A172 (cell line): ENCODE measurements around the gene LRRK2. TPM values are rescaled to one million over a fixed set of nuclear protein-coding genes. Genes with fewer than 3 reads are reported as not detected.
"Not testable (repeated sequence)": the region's sequence is repeated elsewhere in the genome, so short reads cannot be mapped to it uniquely, and the experiment has no call there.

Experiments used
- DNase-seq: peaks from one replicate; pipeline ENCODE4 v3.0.0-alpha.2; 2015; ENCODE audit warnings: low spot score
- total RNA-seq: library from RNA; depleted of rRNA; stranded (reverse); fragments of >200 nt; shearing (Covaris generic); gene quantifications from 2 replicates; pipeline ENCODE4 v1.2.3, GENCODE V29; 2014; rRNA removed

Gene LRRK2
- total RNA-seq = 3.6 and 4.2 TPM in 2 replicates

DNA sequence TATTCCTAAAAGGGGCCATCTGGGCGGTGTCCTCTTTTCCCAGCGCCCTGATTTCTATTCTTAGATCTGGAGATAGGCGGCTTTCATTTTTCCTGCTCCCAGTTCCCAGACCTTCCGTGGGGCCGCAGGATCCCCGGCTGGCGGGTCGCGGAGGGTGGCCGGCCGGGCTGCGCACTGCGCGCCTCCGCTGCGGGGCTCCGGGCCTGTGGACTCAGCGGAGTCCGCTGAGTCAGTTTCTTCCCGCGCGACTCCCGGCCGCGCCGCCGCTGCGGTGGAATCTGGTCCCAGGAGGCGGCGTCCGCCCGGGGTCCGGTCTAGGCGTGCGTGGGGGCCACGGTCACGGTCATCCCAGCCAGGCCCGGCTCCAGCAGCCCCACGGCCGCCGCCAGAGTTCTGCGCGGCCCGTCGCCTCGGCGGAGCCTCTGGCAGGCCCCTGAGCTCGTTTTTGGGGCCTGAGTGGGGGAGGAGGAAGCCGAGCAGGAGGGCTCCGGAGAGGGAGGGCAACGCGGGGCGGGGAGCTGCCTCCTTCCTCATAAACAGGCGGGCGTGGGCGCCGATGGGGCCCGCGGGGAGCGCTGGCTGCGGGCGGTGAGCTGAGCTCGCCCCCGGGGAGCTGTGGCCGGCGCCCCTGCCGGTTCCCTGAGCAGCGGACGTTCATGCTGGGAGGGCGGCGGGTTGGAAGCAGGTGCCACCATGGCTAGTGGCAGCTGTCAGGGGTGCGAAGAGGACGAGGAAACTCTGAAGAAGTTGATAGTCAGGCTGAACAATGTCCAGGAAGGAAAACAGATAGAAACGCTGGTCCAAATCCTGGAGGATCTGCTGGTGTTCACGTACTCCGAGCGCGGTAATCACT is at the start of gene LRRK2:
Gene LRRK2 (plus strand): TSS at position 559 of the 853 bp plus-strand sequence. CDS start 135 bp downstream, at position 694.
- DNase-seq = peak; percentile 45

DNA sequence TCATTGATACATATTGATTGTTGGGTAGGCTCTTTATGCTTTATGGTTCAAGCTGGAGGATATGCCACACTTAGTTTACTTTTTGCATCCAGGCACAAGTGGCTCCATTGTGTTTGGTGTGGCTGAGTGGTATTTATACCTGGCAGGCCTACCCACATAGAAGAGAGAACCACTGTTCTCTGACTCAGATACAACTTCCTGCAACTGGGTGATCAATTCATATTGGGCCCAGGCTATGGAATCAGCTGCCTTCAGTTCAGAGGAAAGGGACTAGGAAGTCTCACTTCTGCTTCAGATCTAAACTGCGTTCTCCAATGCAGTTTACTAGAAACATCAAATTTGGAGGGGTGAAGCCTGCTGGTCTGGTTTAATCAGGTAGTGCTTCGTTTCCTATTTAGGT is 49.8 kb upstream of the LRRK2 start:
- no peak for DNase-seq

DNA sequence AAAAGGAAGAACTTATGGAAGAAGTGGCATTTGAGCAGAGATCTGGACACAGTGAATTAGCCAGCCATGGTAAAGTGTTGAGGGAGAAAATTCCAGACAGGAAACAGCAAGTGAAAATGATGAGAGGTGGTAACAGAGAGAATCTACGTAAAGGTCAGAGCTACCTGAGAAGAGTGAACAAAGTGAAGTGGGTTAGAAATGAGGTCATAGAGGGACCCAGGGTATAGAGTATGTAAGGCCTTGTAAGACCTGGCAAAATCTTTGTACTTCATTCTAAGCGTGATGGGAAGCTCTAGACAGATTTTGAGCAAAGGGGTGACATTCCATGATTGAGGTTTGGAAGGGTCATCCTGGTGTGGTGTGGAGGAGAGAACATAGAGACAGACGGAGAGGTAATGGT is 49.3 kb upstream of the LRRK2 start:
- DNase-seq = no peak

DNA sequence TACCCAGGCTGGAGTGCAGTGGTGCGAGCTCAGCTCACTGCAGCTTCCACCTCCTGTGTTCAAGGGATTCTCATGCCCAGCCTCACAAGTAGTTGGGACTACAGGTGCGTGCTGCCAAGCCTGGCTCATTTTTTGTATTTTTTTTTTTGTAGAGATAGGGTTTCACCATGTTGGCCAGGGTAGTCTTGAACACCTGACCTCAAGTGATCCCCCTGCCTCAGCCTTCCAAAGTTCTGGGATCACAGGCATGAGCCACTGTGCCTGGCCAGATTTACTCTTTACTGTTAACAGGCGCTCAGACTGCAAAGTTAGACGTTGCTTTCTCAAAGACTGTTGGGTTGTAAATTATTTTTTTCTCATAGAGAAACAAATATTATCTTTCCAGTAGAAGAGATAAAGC is 46.1 kb upstream of the LRRK2 start:
- no peak for DNase-seq

DNA sequence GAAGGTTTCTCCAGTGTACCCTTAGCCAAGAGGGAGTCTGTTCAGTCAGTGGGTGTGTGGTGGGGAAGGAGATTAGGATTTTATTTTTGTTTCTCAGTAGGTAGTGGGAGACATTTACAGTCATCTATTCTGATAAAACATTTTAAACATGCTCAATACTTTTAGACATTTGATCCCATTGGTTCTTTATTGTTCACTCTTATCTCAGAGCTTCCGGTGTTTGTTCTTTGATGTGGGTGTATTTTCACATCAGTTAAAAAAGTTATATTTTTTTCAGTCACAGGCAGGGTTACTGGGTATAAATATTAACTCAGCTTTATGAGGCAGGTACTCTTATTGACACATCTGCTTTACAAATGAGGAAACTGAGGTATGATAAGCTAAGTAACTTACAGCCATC is 43.3 kb upstream of the LRRK2 start:
- DNase-seq = no peak

DNA sequence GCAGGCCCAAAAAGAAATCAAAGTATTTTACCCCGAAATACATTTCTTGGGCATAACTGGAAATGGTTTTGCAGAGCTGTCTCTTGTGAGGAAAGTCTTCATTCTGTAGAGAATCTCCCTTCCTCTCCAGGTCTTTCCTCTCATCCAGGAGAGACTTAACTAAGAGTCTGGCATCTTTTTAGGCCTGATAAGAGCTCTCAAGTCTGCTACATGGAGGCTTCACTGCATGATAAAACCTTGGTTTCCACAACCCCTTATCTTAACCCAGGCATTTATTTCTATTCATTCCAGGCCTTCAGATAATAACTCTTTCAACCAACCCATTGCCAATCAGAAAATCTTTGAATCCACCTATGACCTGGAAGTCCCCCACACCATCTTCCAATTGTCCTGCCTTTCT is 41.1 kb upstream of the LRRK2 start:
- no peak for DNase-seq

DNA sequence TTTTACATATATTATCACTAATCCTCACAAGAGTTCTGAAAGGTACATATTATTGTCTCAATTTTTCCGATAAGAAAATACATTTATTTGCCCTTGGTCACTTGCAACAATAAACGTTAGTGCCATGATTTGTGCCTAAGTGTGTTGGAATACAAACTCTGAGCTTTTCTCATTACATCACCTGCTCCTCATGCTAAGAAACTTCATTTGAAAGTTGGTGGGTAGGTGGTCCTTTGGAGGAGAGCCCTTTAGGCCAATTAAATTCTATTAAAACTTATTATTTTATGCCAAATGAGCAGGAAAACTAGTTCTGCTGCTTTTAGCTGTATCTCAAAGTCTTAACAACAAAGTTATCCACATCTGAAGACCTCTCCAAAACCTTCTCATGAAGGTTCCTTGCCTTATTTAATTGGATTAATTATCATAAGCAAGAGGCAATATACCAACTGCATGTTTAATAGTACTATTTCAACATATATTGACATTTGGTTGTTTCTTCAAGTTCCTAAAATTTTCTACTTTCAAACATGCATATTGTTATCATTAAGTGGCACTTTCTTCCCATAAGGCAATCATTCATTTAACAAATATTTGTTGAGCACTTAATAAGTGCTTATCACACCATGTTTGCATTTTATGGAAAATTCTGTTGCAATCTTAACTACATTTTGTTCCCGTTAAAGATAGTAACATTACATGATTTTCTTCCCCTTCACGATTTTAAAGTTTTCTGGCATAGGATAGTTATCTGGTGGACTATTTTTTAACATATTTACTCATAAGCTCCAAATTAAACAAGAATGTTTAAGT is 40.1 kb upstream of the LRRK2 start:
- DNase-seq = no peak

DNA sequence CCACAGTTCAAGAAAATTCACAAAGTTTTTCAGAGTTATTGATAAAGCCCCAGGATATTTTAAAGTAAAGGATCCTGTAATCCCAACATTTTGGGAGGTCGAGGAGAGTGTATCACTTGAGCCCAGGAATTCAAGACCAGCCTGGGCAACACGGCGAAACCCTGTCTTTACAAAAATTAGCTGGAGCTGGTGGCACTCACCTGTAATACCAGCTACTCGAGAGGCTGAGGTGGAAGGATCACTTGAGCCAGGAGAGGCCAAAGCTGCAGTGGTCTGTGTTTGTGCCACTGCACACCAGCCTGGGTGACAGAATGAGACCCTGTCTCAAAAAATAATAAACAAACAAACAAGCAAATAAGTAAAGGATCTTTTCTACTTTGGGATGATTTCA is 39.5 kb upstream of the LRRK2 start:
- no peak for DNase-seq

DNA sequence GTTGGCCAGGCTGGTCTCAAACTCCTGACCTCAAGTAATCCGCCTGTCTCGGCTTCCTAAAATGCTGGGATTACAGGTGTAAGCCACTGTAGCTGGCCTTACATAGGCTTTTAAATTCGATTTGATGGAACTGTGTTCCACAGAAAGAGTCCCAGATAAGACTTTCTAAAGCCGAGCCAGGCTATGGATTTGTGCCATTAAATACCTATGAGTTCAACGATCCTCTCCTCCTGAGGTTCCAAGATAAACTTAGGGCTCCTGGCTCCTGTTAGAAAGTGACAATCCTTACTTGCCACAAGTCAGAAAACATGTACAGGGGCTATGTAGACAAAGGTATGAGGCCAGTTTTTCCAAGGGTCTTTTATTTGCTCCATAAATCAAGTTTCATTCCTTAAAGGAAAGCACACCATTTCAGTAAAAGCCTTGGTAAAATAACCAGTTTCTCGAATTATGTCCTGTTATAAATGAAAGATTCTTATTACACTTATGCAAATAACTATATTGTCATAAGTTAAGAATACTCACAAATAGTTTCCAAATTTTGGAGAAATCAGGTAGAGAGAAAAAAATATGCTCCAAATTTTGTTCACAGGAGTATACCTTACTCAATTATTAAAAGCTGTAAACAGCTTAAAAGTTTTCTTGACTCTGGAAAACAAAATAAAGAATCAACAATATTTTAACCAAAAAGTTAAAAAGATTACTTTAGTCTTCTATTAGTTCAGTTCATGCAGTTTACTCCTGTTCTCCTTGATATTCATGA is 36.1 kb upstream of the LRRK2 start:
- no peak for DNase-seq

DNA sequence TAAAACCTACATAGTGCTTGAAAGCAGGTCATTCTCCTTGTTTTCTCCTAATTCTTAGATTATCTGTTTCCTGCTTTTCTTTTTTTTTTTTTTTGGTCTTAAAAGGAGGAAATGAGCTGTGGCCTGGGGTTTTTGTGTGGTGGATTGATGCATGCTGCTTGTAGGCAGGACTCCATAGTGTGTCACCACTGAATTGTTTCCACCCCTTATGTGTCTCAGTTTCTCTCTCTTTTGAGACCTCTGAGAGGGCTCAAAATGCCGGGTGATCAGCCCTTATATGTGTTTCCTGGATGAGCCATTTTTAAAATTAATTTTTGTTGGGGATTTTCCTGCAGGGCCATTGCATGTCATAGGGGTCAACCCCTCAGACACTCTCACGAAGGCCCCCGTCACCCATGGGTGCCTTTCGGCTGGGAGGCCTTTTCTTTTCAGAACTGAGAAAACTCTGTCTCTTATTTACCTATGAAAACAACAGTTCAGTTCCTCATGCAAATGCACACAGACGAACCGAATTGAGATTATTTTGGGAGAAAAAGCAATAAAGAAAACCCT is 32.0 kb upstream of the LRRK2 start:
- no peak for DNase-seq

DNA sequence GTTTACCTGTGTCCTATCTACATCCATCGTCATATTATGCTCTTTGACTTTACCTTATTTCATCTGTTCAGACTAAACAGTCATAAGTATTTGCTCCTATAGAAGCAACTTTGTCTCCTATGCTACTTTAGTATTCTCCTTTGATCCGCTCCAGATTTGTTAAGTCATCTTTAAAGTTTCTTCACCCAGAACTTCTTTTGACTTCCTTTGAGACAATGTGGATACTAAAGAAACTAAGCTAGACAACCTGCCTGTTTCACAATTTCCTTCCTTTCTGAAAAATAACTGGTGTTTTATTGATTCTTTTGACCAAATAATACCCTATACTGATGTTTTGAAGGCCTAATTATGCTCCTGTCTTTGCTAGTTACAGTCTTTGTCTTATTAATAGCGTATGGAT is 30.0 kb upstream of the LRRK2 start:
- DNase-seq = no peak

DNA sequence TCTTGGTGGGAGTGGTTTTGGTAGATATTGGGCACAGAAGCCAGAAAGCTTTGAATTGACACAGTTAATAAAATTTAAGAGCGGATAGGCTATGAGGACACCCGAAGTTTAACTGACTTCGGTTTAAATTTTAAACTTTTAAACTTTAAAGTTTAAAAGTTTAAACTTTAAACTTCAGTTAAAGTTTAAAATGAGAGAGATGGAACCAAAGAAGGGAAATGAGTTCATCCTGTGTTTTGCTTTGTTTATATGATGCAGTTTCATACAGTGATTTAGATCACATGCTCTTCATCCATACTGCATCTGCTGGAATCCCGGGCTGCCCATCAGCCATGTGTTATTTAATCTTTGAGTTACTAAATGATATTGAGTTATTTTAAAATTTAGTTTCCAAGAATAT is 27.2 kb upstream of the LRRK2 start:
- DNase-seq = no peak

DNA sequence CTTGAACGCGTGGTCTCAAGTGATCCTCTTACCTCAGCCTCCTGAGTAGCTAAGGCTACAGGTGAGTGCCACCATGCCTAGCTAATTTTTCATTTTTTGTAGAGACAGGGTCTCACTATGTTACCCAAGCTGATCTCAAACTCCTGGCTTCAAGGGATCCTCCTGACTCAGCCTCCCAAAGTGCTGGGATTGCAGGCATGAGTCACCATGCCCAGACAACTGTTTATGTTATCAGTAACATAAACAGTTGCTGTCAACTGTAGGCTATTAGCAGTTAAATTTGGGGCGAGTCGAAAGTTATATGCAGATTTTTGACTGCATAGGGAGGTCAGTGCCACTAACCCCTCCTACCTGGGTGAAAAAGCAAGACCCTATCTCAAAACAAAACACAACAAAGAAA is 26.2 kb upstream of the LRRK2 start:
- peak; percentile 13 for DNase-seq

DNA sequence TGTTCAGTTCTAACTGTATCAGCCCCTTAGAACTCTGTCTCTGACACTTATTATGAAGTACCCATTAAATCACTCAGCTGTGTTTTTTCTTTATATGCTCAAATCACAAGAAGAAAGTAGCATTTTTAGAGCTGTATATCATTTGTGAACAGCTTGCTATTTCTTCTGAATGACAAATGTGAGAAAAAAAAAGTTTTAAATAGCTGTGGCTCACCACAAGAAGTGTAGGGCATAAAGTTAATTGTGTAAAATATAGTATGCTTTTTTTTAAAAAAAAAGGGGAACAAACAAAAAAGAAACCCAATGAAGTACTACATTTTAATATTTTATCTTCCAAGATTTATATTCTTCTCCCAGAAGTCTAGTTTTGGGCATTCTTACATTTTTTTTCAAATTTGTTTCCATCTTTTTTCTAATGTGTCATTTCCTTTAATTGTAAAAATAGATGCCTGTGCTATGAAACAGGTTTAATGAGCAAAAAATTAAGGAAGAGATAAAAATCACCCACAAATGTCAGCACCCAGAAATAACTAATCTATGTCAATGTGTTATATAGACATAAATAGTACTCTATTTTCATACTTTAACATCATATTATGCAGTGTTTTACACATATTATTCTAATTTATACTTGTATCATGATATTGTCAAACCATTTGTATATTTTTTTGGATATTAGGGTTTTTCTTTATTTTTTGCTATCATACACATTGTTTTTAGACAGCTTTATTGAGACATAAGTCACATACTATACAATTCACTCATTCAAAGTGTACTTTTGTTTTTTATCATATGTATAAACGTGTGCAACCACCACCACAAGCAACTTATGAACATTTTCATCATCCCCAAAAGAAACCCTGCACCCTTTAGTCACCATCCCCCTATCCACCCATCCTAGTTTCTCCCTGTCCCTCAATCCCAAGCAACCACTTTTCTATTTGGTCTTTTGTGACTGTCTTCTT is 22.4 kb upstream of the LRRK2 start:
- no peak for DNase-seq

DNA sequence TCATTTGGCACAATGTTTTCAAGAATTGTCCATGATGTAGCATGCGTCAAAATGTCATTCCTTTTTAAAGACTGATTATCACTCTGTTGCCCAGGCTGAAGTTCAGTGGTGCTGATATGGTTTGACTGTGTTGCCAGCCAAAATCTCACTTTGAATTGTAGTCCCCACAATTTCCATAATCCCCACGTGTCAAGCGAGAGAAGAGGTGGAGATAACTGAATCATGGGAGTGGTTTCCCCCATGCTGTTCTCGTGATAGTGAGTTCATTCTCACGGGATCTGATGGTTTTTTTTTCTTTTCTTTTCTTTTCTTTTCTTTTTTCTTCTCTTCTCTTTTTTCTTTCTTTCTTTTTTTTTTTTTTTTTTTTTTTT is 21.8 kb upstream of the LRRK2 start:
- DNase-seq = no peak

DNA sequence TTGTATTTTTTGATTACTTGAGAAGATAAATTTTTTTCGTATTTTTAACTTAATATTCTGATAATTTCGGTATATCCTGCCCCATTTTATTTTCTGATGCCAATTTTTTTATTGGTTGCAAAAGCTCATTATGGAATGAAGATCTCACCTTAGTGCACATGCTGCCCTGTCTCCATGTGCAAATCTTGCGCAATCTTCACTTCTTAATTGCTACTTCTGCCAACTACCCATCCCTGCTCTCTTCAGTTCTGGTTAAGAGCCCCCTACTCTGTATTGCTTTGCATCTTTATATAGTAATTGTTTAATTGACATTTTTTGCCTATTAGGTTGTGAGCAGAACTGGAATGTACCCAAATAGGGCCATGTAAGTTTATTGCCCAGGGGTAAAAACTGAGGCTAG is 20.5 kb upstream of the LRRK2 start:
- DNase-seq = no peak

DNA sequence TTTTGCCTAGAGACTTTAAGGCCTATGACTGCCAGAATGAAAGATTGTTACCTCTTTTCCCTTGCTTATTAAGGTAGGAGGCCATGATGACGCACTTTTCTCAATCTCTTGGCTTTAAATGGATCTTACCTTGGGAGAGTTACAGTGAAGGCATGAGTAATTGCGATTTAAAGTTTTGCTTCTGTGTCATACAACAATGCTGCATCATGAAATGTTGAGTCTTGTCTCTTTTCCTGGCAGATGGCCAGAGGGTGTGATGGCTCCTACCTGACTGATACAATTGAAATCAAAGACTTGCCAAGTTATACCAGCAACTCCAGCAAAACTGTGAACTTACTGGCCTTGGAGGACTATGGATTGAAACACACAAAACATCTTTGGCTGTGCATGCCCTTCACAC is 17.2 kb upstream of the LRRK2 start:
- DNase-seq = no peak

DNA sequence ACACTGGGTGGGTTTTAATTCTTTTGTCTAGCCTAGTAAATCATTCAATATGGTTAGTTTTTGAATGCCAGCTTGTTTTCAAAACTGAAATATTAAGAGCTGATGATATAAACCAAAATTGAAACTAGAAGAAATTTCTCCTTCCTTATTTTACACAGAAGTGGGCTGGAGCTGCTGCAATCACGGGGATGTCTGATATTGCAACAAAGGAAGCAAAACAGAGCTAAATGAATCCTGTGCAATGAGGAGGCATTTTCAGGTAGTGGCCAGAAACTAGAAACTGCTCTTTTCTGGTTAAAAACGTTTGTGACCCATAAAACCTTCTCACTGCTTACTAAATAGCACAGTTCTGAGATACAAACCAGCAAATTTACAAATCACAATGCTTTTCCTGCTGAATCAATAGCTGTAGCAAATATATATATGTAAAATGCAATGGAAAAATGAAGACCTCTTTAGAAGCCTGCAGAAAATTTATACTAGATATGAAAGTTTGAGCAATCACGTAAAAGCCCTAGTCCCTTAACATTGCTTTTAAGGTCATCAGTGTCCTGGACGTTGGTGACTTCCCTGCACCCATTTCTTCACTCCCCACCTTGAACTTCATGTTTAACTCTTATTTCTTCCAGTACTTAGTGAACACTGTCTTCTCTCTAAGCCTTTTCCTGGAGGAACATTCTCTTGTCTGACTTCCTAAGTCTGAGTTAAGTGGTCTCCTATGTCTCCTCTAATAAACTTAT is 15.9 kb upstream of the LRRK2 start:
- DNase-seq = no peak

DNA sequence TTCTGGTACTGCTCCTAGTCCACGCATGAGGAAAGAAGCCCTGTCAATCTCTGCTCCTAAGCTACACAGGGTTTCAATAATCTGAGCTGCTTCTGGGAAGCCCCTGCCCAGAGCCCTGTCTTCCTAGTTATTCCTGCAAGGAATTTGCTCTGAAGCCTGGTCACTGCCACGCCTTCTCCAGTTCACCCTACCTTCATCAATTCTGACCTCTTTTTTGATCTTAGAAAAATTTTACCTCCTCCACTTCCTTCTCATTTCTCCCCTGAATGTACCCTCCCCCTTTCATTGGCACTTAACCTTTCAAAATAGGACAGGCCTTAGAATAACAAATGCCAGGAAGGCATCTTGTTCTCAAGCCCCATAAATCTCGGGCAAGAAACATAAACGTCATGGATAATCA is 14.9 kb upstream of the LRRK2 start:
- DNase-seq = no peak

DNA sequence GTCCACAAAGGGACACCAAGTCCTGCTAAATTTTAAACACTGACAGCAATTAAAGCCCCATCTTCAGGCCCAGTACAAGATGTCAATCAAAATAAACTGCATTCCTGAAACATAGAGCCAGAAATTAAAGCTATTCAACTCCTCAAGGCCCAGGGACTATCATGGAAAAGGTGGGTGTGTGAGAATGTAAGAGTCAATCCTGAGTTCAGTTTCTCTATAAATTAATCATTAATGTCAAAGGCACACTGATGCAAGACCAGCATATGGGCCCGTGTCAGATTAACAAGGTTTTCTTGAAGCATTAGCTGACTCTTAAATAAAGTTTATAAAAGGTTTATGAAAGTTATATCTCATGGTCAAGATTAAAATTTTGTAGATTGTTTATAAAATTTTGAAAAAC is 13.6 kb upstream of the LRRK2 start:
- DNase-seq = not testable (repeated sequence)
